OCI-LY7 (cell line): ENCODE results near the gene NPFF. TPM values are rescaled to one million over a fixed set of nuclear protein-coding genes. Genes with fewer than 3 reads are reported as not detected.

ENCODE experiments used
- Bru-seq: library from RNA; stranded (reverse); fragments of 400-500 nt; gene quantifications from one replicate; lab custom pipeline; 2021; lab: Mats Ljungman, UMichigan
- BruChase-seq, 2 experiments: library from RNA; stranded (reverse); fragments of 400-500 nt; gene quantifications; one replicate each; lab custom pipeline; 2021; lab: Mats Ljungman, UMichigan
- BruUV-seq: library from RNA; stranded (reverse); fragments of 400-500 nt; replicated peaks from 2 replicates; lab custom pipeline; 2021; lab: Mats Ljungman, UMichigan
- CTCF ChIA-PET: fragments of 300-600 bp; sonication (Branson Sonifier 250); formaldehyde crosslinking; loops from one replicate; lab custom pipeline; 2022; ENCODE audit warnings: antibody characterized with exemption; ENCODE audit not compliant: unreplicated experiment; lab: Charles Lee
- POLR2A ChIA-PET: fragments of 300-600 bp; sonication (Branson Sonifier 250); formaldehyde crosslinking; loops from one replicate; lab custom pipeline; 2022; ENCODE audit warnings: antibody characterized with exemption; lab: Charles Lee
- DNase-seq: peaks from one replicate; pipeline ENCODE4 v3.0.0-alpha.2; 2015; ENCODE audit warnings: low spot score
- H2AFZ ChIP-seq: fragments of 200-600 bp; sonication (generic), shearing (Covaris generic); 2 replicates; pipeline ENCODE4 v1.6.1; 2014; ENCODE audit warnings: mild to moderate bottlenecking, antibody characterized with exemption, low read length, moderate library complexity
- H3K27ac ChIP-seq: fragments of 200-600 bp; sonication (generic); 2 replicates; pipeline ENCODE4 v1.5.1; 2014; ENCODE audit warnings: mixed run types, low read depth, mild to moderate bottlenecking, moderate library complexity, low read length, inconsistent platforms; ENCODE audit not compliant: poor library complexity, severe bottlenecking
- H3K36me3 ChIP-seq: fragments of 200-600 bp; sonication (generic); 2 replicates; pipeline ENCODE4 v1.6.1; 2014; ENCODE audit warnings: mild to moderate bottlenecking, antibody characterized with exemption, low read length, moderate library complexity, mixed read lengths; ENCODE audit not compliant: insufficient read depth
- H3K4me1 ChIP-seq: fragments of 200-600 bp; sonication (generic); 2 replicates; pipeline ENCODE4 v1.5.1; 2014; ENCODE audit warnings: mild to moderate bottlenecking, low read length; ENCODE audit not compliant: insufficient read depth, poor library complexity, severe bottlenecking
- H3K4me2 ChIP-seq: fragments of 200-600 bp; sonication (generic); 2 replicates; pipeline ENCODE4 v1.6.1; 2014; ENCODE audit warnings: mild to moderate bottlenecking, low read length
- H3K4me3 ChIP-seq: fragments of 200-600 bp; sonication (generic); 2 replicates; pipeline ENCODE4 v1.5.1; 2014; ENCODE audit warnings: mild to moderate bottlenecking, low read depth, low read length; ENCODE audit not compliant: poor library complexity, severe bottlenecking
- H3K79me2 ChIP-seq: fragments of 200-600 bp; sonication (generic); 2 replicates; pipeline ENCODE4 v1.6.1; 2016; ENCODE audit warnings: low read depth, mild to moderate bottlenecking, low read length, moderate library complexity, mixed read lengths; ENCODE audit not compliant: insufficient read depth
- H3K9me2 ChIP-seq: fragments of 200-600 bp; sonication (generic); 2 replicates; pipeline ENCODE4 v1.6.1; 2016; ENCODE audit warnings: mild to moderate bottlenecking, low read length, mixed read lengths; ENCODE audit not compliant: insufficient read depth
- H3K9me3 ChIP-seq: fragments of 200-600 bp; sonication (generic); 2 replicates; pipeline ENCODE4 v1.6.1; 2014; ENCODE audit warnings: mild to moderate bottlenecking, mixed run types, low read length, mixed read lengths
- H4K20me1 ChIP-seq: fragments of 200-600 bp; sonication (generic); 2 replicates; pipeline ENCODE4 v1.6.1; 2014; ENCODE audit warnings: mild to moderate bottlenecking, antibody characterized with exemption, low read length, moderate library complexity, mixed read lengths; ENCODE audit not compliant: insufficient read depth
- EZH2phosphoT487 ChIP-seq: fragments of 200-600 bp; sonication (generic); IDR thresholded peaks from 2 replicates; pipeline ENCODE4 v1.6.1; 2018; ENCODE audit warnings: low read depth, borderline replicate concordance, mild to moderate bottlenecking, mixed run types, antibody characterized with exemption, low read length, moderate library complexity, mixed read lengths
- intact Hi-C: fragments of 100-400 bp; cut with micrococcal nuclease; formaldehyde crosslinking; loops from one replicate; pipeline ENCODE4 v1.10.0; 2022; ENCODE audit not compliant: unreplicated experiment
- long read RNA-seq: library from polyadenylated mRNA; stranded (forward); transcript quantifications from one replicate; pipeline ENCODE4 v2.0.0, GENCODE V29; 2022
- total RNA-seq, 2 experiments: library from RNA; depleted of rRNA in 1 of 2; stranded (reverse); fragments of >200 nt in 1 of 2; shearing (Covaris generic) in 1 of 2; gene quantifications; 2 replicates each; pipeline ENCODE4 v1.2.3, GENCODE V29; 2014 to 2022
- TF ChIP-seq, protein P1 (sequence below): fragments of 200-600 bp; sonication (generic); conservative IDR thresholded peaks from 2 replicates; pipeline ENCODE4 v1.5.1; 2014; ENCODE audit warnings: mild to moderate bottlenecking, antibody characterized with exemption, low read length, moderate library complexity, mixed read lengths

The NPFF gene, protein sequence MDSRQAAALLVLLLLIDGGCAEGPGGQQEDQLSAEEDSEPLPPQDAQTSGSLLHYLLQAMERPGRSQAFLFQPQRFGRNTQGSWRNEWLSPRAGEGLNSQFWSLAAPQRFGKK
- total RNA-seq (2014; rRNA removed; shearing (Covaris generic)) (not detected in 2 replicates), total RNA-seq (2022) (not detected in 2 replicates), Bru-seq, nascent RNA (percentile 53 among the genes with signal in this experiment), BruChase-seq, experiment 1, labeled RNA remaining after a 6-hour chase (percentile 54 among the genes with signal in this experiment), BruChase-seq, experiment 2, labeled RNA remaining after a 2-hour chase (percentile 63 among the genes with signal in this experiment)
- long read RNA-seq = 0 reads

DNA sequence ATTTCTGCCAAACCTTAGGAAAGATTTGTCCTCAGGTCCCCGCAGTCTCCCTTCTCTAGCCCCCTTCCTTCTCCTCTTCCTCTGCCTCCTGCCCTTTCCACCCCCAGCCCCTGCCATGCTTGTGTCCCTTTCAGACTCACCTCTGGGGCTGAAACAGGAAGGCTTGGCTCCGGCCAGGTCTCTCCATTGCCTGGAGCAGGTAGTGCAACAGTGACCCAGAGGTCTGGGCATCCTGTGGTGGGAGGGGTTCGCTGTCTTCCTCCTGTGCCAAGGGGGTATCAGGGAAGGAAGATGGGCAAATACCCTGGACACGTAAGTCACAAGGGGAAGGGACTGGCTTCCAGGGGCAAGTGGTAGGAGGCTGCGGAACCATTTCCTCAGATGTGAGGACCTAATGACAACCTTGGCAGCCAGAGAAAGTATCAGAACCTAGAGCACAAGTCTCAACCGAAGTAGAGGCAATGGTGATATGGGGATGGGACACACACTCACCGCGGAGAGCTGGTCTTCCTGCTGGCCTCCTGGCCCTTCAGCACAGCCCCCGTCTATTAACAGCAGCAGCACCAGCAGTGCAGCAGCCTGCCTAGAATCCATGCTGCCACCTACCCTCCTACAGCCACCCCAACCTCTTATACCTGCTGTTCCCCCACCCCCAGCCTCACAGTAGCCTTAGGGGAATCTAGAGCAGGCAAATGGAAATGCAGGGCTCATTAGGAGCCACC is at the start of gene NPFF:
TSS of gene NPFF (minus strand) at position 604 of the 722 bp plus-strand sequence. CDS start at position 594, 10 bp downstream.
- intact Hi-C loops = loop anchor here (5.0 to 10.0 kb wide), 2 partner anchors 85 to 302 kb away; partner anchors contain the start of genes AMHR2 and ITGB7
- Histone ChIP-seq H3K4me3 (no peak within 1 kb of the TSS), H3K9me2 (no peaks in the 10 kb centered on the region), H3K36me3 (peaks cover 24% of the 10 kb centered on the region; the same call in 1 of the 2 replicates), H3K9me3 (no peaks in the 10 kb centered on the region), H3K79me2 (peaks cover 8% of the 10 kb centered on the region), H3K4me2 (no peak within 1 kb of the TSS), H2AFZ (no peak within 1 kb of the TSS), H4K20me1 (no peaks in the 10 kb centered on the region), H3K4me1 (peaks cover 13% of the 10 kb centered on the region), H3K27ac (no peak within 1 kb of the TSS)
- BruUV-seq = no TSS peak
- ChIA-PET POLR2A (no interaction called here), CTCF (interaction anchor here (2.2 kb wide), 1 partner anchor 155 kb away, joined by 7 read pairs; no protein-coding TSS in a partner anchor)
- TF ChIP-seq, protein P1, sequence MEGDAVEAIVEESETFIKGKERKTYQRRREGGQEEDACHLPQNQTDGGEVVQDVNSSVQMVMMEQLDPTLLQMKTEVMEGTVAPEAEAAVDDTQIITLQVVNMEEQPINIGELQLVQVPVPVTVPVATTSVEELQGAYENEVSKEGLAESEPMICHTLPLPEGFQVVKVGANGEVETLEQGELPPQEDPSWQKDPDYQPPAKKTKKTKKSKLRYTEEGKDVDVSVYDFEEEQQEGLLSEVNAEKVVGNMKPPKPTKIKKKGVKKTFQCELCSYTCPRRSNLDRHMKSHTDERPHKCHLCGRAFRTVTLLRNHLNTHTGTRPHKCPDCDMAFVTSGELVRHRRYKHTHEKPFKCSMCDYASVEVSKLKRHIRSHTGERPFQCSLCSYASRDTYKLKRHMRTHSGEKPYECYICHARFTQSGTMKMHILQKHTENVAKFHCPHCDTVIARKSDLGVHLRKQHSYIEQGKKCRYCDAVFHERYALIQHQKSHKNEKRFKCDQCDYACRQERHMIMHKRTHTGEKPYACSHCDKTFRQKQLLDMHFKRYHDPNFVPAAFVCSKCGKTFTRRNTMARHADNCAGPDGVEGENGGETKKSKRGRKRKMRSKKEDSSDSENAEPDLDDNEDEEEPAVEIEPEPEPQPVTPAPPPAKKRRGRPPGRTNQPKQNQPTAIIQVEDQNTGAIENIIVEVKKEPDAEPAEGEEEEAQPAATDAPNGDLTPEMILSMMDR = no peak
- TF ChIP-seq EZH2phosphoT487 = no peak
- no peak for DNase-seq

DNA sequence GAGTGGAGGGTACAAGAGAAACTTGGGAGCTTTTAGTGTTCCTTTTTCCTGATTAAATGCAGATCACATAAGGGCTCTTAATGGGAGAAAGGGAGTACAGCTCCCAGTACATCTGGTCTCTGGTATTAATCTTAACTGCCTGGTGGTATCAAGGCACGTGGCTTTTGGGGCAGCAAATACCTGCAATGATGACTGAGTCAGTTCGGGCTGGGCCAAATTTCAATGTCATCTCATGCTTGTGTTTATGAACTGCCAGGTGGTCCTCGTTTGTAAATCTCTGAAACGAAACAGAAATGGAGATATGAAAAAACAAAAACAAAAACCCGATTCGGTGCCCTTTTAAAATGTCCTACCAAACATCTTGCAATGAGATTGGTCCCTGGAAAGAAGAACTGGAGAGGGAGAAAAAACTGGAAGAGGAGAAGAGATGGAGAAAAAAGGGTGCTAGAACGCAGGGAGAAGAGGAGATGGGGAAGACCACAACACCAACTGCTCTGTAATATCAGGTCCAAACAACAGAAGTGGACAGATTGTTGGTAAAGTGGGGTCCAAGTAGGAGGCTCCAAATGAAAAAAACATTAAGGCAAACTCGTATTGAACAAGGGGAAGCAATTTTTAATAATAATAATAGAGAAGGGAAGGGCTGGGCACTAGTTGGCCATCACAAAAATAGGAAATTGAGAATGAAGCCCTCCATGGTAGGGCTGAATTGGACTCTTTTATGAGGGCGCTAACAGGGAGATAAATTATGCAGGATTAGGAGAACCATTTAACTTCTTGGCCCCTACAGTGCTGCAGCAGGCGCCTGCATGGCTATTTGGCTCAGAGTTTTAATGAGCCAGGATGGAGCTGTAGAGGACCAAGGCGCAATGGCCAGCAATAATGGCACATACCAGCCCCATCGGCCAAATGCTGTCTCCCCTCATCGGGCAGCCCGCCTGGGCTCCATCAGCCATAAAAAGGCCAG is 45.4 kb upstream of the NPFF start:
- Histone ChIP-seq H3K9me3 (no peaks in the 10 kb centered on the region), H3K27ac (no peak overlapping the region), H3K9me2 (no peaks in the 10 kb centered on the region), H3K36me3 (peaks cover 17% of the 10 kb centered on the region), H3K4me2 (no peak overlapping the region), H3K79me2 (no peaks in the 10 kb centered on the region), H4K20me1 (no peaks in the 10 kb centered on the region), H3K4me1 (no peaks in the 10 kb centered on the region), H2AFZ (no peak overlapping the region), H3K4me3 (no peak overlapping the region)
- intact Hi-C loops = no loop called here
- ChIA-PET POLR2A (no interaction called here), CTCF (no interaction called here)
- no peak for TF ChIP-seq EZH2phosphoT487
- TF ChIP-seq, protein P1 = no peak
- BruUV-seq = no TSS peak
- DNase-seq = no peak
